WERI-Rb-1 (cell line): ENCODE data around the gene LAMTOR4.
A peak's percentile ranks its signal among the peaks of the same experiment; 100 is the strongest.
"Not testable (repeated sequence)": the region's sequence is repeated elsewhere in the genome, so short reads cannot be mapped to it uniquely, and the experiment has no call there.

ENCODE experiments used
- DNase-seq: peaks from one replicate; pipeline ENCODE4 v3.0.0-alpha.2; 2020
- H3K27ac ChIP-seq: fragments of 250-450 bp; sonication (Bioruptor Pico); 2 replicates; pipeline ENCODE4 v1.5.1; 2020; ENCODE audit warnings: mild to moderate bottlenecking, moderate library complexity
- H3K27me3 ChIP-seq: fragments of 250-450 bp; sonication (Bioruptor Pico); 2 replicates; pipeline ENCODE4 v1.5.1; 2021; ENCODE audit warnings: mild to moderate bottlenecking, low read depth, moderate library complexity; ENCODE audit not compliant: insufficient read depth, severe bottlenecking
- H3K36me3 ChIP-seq: fragments of 250-450 bp; sonication (Bioruptor Pico); 2 replicates; pipeline ENCODE4 v1.5.1; 2020; ENCODE audit warnings: mild to moderate bottlenecking, moderate library complexity
- H3K4me3 ChIP-seq: 2 replicates; pipeline ENCODE4 v1.5.1; 2011; ENCODE audit warnings: low read depth, mild to moderate bottlenecking, control low read depth, low read length
- H3K9me3 ChIP-seq: fragments of 250-450 bp; sonication (Bioruptor Pico); 2 replicates; pipeline ENCODE4 v1.5.1; 2021; ENCODE audit warnings: mild to moderate bottlenecking, moderate library complexity; ENCODE audit not compliant: severe bottlenecking
- TF ChIP-seq, protein P1 (sequence below): IDR thresholded peaks from 2 replicates; pipeline ENCODE4 v1.5.1; 2011; ENCODE audit warnings: low read depth, mild to moderate bottlenecking, control low read depth, inconsistent platforms, low read length

The LAMTOR4 gene

DNA sequence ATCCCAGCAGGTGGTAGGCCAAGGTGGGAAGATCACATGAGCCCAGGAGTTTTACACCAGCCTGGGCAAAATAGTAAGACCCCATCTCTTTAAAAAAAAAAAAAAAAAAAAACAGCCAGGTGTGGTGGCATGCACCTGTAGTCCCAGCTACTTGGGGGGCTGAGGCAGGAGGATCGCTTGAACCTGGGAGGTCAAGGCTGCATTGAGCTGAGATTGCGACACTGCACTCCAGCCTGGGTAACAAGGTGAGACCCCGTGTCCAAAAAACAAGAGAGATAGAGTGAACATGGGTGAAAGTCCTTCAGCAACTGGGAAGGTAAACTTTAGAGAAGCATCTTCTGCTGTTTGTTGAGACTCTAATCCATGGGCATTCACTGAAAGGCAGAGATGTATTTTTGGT is 6.3 kb upstream of the LAMTOR4 start:
- no peak for DNase-seq
- Histone ChIP-seq H3K4me3 (no peak overlapping the region), H3K27ac (no peak overlapping the region), H3K27me3 (no peaks in the 10 kb centered on the region), H3K9me3 (no peaks in the 10 kb centered on the region), H3K36me3 (no peaks in the 10 kb centered on the region)
- TF ChIP-seq, protein P1, sequence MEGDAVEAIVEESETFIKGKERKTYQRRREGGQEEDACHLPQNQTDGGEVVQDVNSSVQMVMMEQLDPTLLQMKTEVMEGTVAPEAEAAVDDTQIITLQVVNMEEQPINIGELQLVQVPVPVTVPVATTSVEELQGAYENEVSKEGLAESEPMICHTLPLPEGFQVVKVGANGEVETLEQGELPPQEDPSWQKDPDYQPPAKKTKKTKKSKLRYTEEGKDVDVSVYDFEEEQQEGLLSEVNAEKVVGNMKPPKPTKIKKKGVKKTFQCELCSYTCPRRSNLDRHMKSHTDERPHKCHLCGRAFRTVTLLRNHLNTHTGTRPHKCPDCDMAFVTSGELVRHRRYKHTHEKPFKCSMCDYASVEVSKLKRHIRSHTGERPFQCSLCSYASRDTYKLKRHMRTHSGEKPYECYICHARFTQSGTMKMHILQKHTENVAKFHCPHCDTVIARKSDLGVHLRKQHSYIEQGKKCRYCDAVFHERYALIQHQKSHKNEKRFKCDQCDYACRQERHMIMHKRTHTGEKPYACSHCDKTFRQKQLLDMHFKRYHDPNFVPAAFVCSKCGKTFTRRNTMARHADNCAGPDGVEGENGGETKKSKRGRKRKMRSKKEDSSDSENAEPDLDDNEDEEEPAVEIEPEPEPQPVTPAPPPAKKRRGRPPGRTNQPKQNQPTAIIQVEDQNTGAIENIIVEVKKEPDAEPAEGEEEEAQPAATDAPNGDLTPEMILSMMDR, result no peak

- H3K4me3 ChIP-seq, H3K27ac ChIP-seq, H3K27me3 ChIP-seq, DNase-seq, H3K36me3 ChIP-seq, H3K9me3 ChIP-seq: not testable (repeated sequence)
These were observed 2.4 kb upstream of the LAMTOR4 start for GRCh38 chr7:100146350-100146749.

- no peak for DNase-seq
- Histone ChIP-seq H3K4me3 (no peak overlapping the region), H3K27ac (no peak overlapping the region), H3K27me3 (no peaks in the 10 kb centered on the region), H3K9me3 (no peaks in the 10 kb centered on the region), H3K36me3 (peaks cover 9% of the 10 kb centered on the region)
- TF ChIP-seq, protein P1, result no peak
These were observed 1.4 kb upstream of the LAMTOR4 start for GRCh38 chr7:100147278-100147677.

DNA sequence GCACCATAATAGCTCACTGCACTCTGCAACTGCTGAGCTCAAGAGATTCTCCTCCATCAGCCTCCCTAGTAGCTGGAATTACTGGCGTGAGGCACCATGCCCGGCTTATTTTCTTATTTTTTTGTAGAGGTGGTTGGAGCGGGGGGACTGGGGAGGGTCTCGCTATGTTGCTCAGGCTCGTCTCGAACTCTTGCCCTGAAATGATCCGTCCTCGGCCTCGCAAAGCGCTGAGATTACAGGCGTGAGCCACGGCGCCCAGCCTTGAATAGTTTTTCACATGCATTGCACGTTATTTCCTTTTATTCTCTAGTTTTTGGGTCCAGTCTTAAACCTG is 526 bp upstream of the LAMTOR4 start:
- Histone ChIP-seq H3K27ac (peak overlapping the region; percentile 78), H3K4me3 (peak overlapping the region; percentile 58), H3K9me3 (no peaks in the 10 kb centered on the region), H3K36me3 (peaks cover 16% of the 10 kb centered on the region), H3K27me3 (no peaks in the 10 kb centered on the region)
- TF ChIP-seq, protein P1, result no peak
- no peak for DNase-seq

- TF ChIP-seq, protein P1, result no peak
- Histone ChIP-seq H3K27me3 (no peaks in the 10 kb centered on the region), H3K27ac (no peak overlapping the region), H3K9me3 (no peaks in the 10 kb centered on the region), H3K4me3 (no peak overlapping the region), H3K36me3 (peaks cover 48% of the 10 kb centered on the region)
- DNase-seq, result no peak
These were observed 3.7 kb downstream of the LAMTOR4 start for GRCh38 chr7:100152404-100152803.

DNA sequence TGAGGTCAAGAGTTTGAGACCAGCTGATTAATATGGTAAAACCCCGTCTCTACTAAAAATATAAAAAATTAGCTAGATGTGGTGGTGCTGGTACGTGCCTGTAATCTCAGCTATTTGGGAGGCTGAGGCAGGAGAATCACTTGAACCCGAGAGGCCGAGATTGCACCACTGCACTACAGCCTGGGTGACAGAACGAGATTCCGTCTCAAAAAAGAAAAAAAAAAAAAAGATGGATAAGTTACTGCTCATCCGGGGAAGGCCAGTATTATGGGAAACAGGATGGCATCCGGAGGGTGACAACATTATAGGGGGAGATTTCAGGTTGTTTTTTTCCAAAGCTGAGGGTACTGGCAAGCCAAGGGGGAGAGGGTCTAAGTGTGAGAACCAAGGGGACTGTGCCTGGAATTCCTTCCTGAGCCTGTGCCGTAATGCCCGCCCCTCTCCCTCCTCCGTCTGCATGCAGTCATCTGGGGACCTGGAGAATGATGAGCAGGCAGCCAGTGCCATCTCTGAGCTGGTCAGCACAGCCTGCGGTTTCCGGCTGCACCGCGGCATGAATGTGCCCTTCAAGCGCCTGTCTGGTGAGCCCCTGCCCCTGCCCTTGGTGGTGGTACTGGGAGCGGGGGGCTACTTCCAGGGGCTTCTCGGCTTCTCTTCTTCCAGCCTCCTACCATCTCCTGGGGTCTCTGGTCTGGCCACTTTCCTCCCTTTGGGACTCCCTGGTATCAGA is 4.4 kb downstream of the LAMTOR4 start:
- H3K27ac ChIP-seq, result no peak overlapping the region
- TF ChIP-seq, protein P1, result no peak
- H3K36me3 ChIP-seq, result peaks cover 48% of the 10 kb centered on the region
- no peak for DNase-seq
- H3K9me3 ChIP-seq, result no peaks in the 10 kb centered on the region
- H3K4me3 ChIP-seq, result no peak overlapping the region
- no peaks in the 10 kb centered on the region for H3K27me3 ChIP-seq
